Epithelial cell of esophagus (primary cell): ENCODE measurements around the gene CFAP53.
"Not testable (repeated sequence)": the region's sequence is repeated elsewhere in the genome, so short reads cannot be mapped to it uniquely, and the experiment has no call there.

Experiments
- DNase-seq: peaks from one replicate; pipeline ENCODE4 v3.0.0; 2010; ENCODE audit warnings: low read depth
- H3K4me3 ChIP-seq: 2 replicates; pipeline ENCODE4 v1.5.1; 2011; ENCODE audit warnings: mild to moderate bottlenecking, low read length, control low read depth
- TF ChIP-seq, protein P1 (sequence below): IDR thresholded peaks from 2 replicates; pipeline ENCODE4 v1.5.1; 2011; ENCODE audit warnings: low read depth, mild to moderate bottlenecking, low read length, control low read depth, inconsistent platforms; ENCODE audit not compliant: insufficient read depth; ENCODE audit errors: missing control alignments

The CFAP53 gene

DNA sequence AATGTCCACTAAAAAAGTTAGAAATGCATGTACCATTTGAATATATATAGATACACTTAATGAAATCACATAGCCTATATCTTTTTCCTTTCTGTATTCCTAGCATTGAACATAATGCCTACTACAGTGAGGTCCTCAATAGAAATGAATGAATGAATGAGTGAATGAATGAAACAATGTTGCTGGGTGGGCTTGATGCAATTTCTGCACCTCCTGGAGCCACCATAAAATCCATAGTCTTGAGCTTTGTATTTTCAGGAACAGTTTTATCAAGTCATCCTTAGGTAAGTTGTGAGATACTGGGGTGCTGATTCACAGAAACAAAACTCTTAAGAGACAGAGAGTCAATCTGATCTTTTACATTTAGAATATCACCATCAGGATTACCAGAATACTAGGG lies 3.3 kb downstream of the CFAP53 start:
- no peak for DNase-seq
- TF ChIP-seq, protein P1, sequence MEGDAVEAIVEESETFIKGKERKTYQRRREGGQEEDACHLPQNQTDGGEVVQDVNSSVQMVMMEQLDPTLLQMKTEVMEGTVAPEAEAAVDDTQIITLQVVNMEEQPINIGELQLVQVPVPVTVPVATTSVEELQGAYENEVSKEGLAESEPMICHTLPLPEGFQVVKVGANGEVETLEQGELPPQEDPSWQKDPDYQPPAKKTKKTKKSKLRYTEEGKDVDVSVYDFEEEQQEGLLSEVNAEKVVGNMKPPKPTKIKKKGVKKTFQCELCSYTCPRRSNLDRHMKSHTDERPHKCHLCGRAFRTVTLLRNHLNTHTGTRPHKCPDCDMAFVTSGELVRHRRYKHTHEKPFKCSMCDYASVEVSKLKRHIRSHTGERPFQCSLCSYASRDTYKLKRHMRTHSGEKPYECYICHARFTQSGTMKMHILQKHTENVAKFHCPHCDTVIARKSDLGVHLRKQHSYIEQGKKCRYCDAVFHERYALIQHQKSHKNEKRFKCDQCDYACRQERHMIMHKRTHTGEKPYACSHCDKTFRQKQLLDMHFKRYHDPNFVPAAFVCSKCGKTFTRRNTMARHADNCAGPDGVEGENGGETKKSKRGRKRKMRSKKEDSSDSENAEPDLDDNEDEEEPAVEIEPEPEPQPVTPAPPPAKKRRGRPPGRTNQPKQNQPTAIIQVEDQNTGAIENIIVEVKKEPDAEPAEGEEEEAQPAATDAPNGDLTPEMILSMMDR, result no peak
- H3K4me3 ChIP-seq, result no peak overlapping the region

DNA sequence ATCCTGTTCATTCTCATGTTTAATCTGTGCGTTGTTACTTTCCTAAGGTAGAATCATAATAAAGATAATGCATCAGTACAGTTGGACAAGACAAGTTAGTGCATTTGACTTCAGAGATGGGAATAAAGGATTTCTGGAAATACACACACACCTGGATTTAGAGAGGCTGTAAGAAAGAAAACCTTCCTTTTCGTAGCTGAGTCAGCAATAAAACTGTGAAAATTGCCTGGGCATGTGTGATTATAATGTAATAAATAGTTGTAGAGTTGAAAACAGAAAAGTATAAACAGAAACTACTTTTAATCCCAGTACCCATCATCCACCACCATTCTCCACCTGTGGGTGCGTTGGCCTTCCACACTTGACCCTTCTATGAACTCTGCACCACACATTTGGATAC lies 15.4 kb downstream of the CFAP53 start:
- no peak overlapping the region for H3K4me3 ChIP-seq
- TF ChIP-seq, protein P1, result no peak
- DNase-seq, result no peak

DNA sequence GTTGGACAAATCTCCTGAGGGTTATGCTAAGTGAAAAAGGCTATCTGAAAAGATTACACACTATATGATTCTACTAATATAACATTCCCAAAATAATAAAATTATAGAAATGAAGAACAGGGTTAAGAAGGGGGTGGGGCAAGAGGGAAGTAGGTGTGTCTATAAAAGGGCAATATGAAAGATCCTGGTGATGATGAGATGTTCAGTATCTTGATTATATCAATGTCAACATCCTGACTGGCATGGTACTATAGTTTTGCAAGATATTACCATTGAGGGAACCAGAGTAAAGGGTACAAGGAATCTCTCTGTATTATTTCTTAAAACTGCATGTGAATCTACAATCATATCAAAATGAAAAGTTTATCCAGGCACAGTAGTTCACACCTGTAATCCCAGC lies 16.7 kb downstream of the CFAP53 start:
- no peak for DNase-seq
- no peak overlapping the region for H3K4me3 ChIP-seq
- TF ChIP-seq, protein P1, result no peak

DNA sequence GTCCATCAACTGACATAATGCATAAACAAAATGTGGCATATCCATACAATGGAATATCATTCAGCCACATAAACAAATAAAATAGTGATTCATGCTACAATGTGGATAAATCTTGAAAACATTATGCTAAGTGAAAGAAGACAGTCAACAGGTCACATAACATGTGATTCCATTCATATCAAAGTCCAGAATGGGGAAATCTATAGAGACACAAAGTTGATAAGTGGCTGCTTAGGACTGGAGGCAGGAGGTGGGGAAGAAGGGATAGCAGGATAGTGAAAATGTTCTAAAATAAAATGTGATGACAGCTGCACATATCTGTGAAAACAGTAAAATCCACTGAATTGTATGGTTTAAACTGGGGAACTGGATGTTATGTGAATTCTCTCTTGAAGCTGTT lies 18.7 kb downstream of the CFAP53 start:
- DNase-seq, result no peak
- TF ChIP-seq, protein P1, result no peak
- no peak overlapping the region for H3K4me3 ChIP-seq

DNA sequence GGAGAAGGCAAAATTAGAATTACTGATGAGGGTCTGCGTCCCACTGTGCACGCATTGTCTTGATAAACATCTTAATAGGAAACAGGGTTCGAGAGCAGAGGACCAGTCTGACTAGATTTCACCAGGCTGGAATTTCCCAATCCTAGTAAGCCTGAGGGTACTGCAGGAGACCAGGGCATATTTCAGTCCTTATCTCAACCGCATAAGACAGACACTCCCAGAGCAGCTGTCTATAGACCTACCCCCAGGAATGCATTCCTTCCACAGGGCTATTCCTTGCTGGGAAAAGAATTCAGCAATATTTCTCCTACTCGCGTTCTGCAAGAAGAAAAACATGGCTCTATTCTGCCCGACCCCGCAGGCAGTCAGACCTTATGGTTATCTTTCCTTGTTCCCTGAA lies 24.5 kb downstream of the CFAP53 start:
- not testable (repeated sequence) for DNase-seq, H3K4me3 ChIP-seq

DNA sequence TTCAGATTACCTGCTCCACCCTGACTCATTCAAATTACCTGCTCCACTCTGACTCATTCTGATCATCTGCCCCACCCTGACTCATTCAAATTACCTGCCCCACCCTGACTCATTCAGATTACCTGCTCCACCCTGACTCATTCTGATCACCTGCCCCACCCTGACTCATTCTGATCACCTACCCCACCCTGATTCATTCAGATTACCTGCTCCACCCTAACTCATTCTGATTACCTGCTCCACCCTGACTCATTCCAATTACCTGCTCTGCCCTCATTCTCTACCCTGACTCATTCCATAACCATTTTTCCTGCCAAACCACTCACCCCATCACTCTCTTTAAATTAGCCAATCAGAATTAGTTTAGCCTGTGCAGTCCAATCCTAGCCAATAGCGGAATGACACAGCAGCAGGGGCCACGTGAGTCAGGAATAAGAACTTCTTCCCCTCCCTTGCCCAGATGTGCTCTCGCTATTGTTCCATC lies 26.2 kb downstream of the CFAP53 start:
- TF ChIP-seq, protein P1, result no peak
- peak; percentile 97 for DNase-seq
- no peak overlapping the region for H3K4me3 ChIP-seq

DNA sequence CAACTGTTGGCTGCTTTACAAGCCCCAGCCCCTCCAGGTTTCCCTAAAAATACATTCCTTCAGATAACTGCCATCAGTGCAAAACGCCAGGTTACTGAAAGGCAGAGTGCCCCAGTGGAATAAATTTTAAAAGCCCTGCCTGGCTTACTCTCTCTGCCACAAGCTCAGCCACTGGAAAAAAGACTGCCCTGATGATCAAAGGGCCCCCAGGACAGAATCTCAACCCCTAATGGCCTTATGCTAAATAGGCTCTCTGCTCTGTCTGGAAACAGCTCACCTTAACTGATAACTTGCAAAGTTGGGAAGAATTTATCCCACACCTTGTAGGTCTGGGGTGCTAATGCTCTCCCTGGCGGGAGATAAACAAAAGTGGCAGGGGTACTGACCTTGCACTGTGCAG lies 33.9 kb downstream of the CFAP53 start:
- DNase-seq, result no peak
- TF ChIP-seq, protein P1, result no peak
- no peak overlapping the region for H3K4me3 ChIP-seq
